DOHH2 (cell line): ENCODE data around the gene DAAM2.

ENCODE experiments used
- H3F3A ChIP-seq: fragments of 200-600 bp; sonication (generic), shearing (Covaris generic); 2 replicates; pipeline ENCODE4 v1.6.0; 2016; ENCODE audit warnings: antibody characterized with exemption, mild to moderate bottlenecking; ENCODE audit not compliant: control insufficient read depth, insufficient read depth
- H3K27ac ChIP-seq: fragments of 200-600 bp; sonication (generic); 2 replicates; pipeline ENCODE4 v1.5.1; 2014; ENCODE audit warnings: low read depth, mild to moderate bottlenecking, low read length, moderate library complexity
- H3K27me3 ChIP-seq: fragments of 200-600 bp; sonication (generic); 2 replicates; pipeline ENCODE4 v1.6.1; 2014; ENCODE audit warnings: mild to moderate bottlenecking, low read length, mixed read lengths; ENCODE audit not compliant: control insufficient read depth
- H3K36me3 ChIP-seq: fragments of 200-600 bp; sonication (generic); 2 replicates; pipeline ENCODE4 v1.6.1; 2014; ENCODE audit warnings: mild to moderate bottlenecking, low read length, moderate library complexity, mixed read lengths; ENCODE audit not compliant: control insufficient read depth
- H3K4me1 ChIP-seq: fragments of 200-600 bp; sonication (generic); 2 replicates; pipeline ENCODE4 v1.6.1; 2014; ENCODE audit warnings: mild to moderate bottlenecking, low read length, mixed read lengths; ENCODE audit not compliant: control insufficient read depth
- H3K4me2 ChIP-seq: fragments of 200-600 bp; sonication (generic); 2 replicates; pipeline ENCODE4 v1.6.0; 2014; ENCODE audit warnings: mild to moderate bottlenecking, low read length, moderate library complexity
- H3K4me3 ChIP-seq: fragments of 200-600 bp; sonication (generic); 2 replicates; pipeline ENCODE4 v1.5.1; 2014; ENCODE audit warnings: mild to moderate bottlenecking, low read length, mixed read lengths
- H3K79me2 ChIP-seq: fragments of 200-600 bp; sonication (generic); 2 replicates; pipeline ENCODE4 v1.6.1; 2014; ENCODE audit warnings: mild to moderate bottlenecking, low read length, mixed read lengths; ENCODE audit not compliant: control insufficient read depth
- H3K9me2 ChIP-seq: fragments of 200-600 bp; sonication (generic); replicated peaks from 2 replicates; pipeline ENCODE4 v1.6.1; 2014; ENCODE audit warnings: mild to moderate bottlenecking, low read length, mixed read lengths; ENCODE audit not compliant: control insufficient read depth
- H3K9me3 ChIP-seq: fragments of 200-600 bp; sonication (generic); 2 replicates; pipeline ENCODE4 v1.6.1; 2014; ENCODE audit warnings: antibody characterized with exemption, low read length, mixed read lengths; ENCODE audit not compliant: control insufficient read depth, insufficient read depth
- H4K20me1 ChIP-seq: fragments of 200-600 bp; sonication (generic); 2 replicates; pipeline ENCODE4 v1.6.0; 2014; ENCODE audit warnings: low read depth, mild to moderate bottlenecking, antibody characterized with exemption, low read length, moderate library complexity; ENCODE audit not compliant: control insufficient read depth, insufficient read depth
- CTCF ChIP-seq: fragments of 200-600 bp; sonication (generic); IDR thresholded peaks from one replicate; pipeline ENCODE4 v1.5.1; 2014; ENCODE audit warnings: antibody characterized with exemption, mild to moderate bottlenecking, low read depth, low read length; ENCODE audit not compliant: poor library complexity, severe bottlenecking
- EZH2phosphoT487 ChIP-seq: fragments of 200-600 bp; sonication (generic); IDR thresholded peaks from 2 replicates; pipeline ENCODE4 v1.6.1; 2017; ENCODE audit warnings: borderline replicate concordance, mild to moderate bottlenecking, antibody characterized with exemption, low read length, moderate library complexity, mixed read lengths

The DAAM2 gene

GRCh38 chr6:39865011-39865888, 73.1 kb downstream of the DAAM2 start:
- TF ChIP-seq CTCF (peak; percentile 89), EZH2phosphoT487 (no peak)
- H3K79me2 ChIP-seq = no peaks in the 10 kb centered on the region
- H3F3A ChIP-seq = no peaks in the 10 kb centered on the region
- H3K27ac ChIP-seq = no peak overlapping the region
- H4K20me1 ChIP-seq = no peaks in the 10 kb centered on the region
- no peak overlapping the region for H3K4me2 ChIP-seq
- H3K27me3 ChIP-seq = no peaks in the 10 kb centered on the region
- no peak overlapping the region for H3K4me3 ChIP-seq
- H3K9me2 ChIP-seq = no peaks in the 10 kb centered on the region
- H3K4me1 ChIP-seq = no peaks in the 10 kb centered on the region
- H3K9me3 ChIP-seq = no peaks in the 10 kb centered on the region
- no peaks in the 10 kb centered on the region for H3K36me3 ChIP-seq

DNA sequence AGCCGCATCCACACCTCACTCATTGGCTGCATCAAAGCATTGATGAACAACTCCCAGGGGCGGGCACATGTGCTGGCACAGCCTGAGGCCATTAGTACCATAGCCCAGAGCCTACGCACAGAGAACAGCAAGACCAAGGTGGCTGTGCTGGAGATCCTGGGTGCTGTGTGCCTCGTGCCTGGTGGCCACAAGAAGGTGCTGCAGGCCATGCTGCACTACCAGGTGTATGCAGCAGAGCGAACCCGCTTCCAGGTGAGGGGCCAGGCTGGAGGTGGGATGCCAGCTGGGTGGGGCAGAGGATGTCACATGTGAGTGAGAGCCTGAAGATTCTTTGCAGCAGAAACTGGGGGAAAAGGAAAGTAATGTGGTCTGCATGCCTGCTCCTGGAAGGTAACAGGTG, 75.4 kb downstream of the DAAM2 start:
- Histone ChIP-seq H3K36me3 (no peaks in the 10 kb centered on the region), H3F3A (no peaks in the 10 kb centered on the region), H3K27ac (no peak overlapping the region), H3K4me2 (no peak overlapping the region), H3K4me3 (no peak overlapping the region), H3K79me2 (no peaks in the 10 kb centered on the region), H3K27me3 (no peaks in the 10 kb centered on the region), H3K9me2 (no peaks in the 10 kb centered on the region), H3K9me3 (no peaks in the 10 kb centered on the region), H4K20me1 (no peaks in the 10 kb centered on the region), H3K4me1 (no peaks in the 10 kb centered on the region)
- no peak for TF ChIP-seq CTCF
- TF ChIP-seq EZH2phosphoT487 = no peak

- Histone ChIP-seq H3K79me2 (no peaks in the 10 kb centered on the region), H4K20me1 (no peaks in the 10 kb centered on the region), H3K27ac (no peak overlapping the region), H3F3A (no peaks in the 10 kb centered on the region), H3K4me1 (no peaks in the 10 kb centered on the region), H3K9me3 (no peaks in the 10 kb centered on the region), H3K9me2 (no peaks in the 10 kb centered on the region), H3K4me3 (no peak overlapping the region), H3K4me2 (no peak overlapping the region), H3K27me3 (no peaks in the 10 kb centered on the region), H3K36me3 (no peaks in the 10 kb centered on the region)
- TF ChIP-seq CTCF = no peak
- TF ChIP-seq EZH2phosphoT487 = no peak
Measured at GRCh38 chr6:39870950-39871349, 78.8 kb downstream of the DAAM2 start.
